Epithelial cell of umbilical artery (primary cell): Measurements from ENCODE around the gene PEDS1. TPM values are rescaled to one million over a fixed set of nuclear protein-coding genes. Genes with fewer than 3 reads are reported as not detected.

Source experiments
- total RNA-seq: library from RNA; depleted of rRNA; stranded (reverse); fragments of >200 nt; gene quantifications from 2 replicates; pipeline ENCODE4 v1.2.3, GENCODE V29; 2014

Gene PEDS1
- total RNA-seq, result 15.3 and 31.2 TPM in 2 replicates

DNA sequence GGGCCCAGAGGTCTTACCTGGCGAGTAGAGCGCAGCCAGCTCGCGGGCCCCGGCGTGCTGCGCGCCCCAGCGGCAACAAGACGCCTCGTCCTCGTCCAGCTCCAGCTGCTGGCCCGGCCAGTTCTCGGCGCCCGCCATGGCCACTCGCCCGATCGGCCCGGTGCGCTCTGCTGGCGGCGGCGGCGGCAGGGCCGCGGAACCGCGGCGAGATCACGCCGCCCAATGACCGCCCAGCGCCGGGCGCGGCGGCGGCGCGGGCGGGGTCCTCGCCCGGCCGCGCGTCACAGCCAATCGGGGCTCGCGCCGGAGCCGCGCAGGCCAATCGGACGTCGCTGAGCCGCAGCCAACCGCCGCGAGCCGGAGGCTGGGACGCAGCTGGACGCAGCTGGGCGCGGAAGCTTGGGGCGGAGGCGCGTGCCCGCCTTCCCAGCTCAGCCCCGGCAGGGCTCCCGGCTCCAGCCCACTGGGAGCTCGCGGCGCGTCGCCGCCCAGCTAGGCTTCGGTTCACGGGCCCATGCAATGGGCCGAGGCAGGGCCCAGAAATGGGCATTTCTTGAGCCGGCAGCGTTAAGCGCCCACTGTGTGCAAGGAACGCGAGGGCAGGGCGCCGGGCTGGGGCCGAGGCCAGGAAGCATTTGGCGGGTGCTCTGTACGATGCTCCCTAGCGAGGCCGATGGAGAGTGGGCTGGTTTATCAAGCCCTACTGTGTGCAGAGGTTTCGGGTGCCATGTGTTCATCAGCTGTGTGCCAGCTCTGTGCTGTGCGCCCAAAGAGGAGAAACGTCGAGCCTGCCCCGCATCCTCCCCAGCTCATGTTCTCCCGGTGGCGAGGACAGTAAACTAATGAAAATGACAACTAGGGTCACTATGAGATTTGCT, at the start of gene PEDS1:
Gene PEDS1 (minus strand): TSS at position 224 of the 878 bp plus-strand sequence. CDS start 86 bp downstream, at position 138.

DNA sequence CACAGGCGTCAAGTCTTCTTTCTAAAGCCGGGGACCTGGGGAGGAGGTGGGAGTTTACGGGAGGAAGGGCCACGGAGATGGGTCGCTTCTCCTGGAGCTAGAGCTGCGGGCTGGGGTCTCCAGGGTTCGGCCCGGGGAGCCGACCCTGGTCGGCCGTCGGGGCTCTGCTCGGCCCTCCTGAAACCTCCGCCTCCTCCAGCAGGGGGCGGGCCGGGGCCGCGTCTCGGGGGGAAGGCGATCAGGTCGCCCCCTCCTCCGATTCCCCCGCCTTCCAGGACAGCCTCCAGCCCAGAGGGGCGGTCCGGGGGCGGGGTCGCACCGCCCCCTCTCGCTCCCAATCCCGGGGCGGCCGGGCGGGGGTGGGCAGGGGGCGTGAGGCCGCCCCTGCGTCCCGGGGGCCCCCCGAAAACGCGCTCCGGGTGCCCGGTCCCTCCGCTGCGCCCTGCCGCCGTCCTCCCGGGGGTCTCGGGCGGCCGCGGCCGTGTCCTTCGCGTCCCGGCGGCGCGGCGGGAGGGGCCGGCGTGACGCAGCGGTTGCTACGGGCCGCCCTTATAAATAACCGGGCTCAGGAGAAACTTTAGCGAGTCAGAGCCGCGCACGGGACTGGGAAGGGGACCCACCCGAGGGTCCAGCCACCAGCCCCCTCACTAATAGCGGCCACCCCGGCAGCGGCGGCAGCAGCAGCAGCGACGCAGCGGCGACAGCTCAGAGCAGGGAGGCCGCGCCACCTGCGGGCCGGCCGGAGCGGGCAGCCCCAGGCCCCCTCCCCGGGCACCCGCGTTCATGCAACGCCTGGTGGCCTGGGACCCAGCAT, 36.9 kb upstream of the PEDS1 start, which contains the start of gene CEBPB:
Gene CEBPB (plus strand): TSS at position 580 of the 814 bp plus-strand sequence. CDS start 204 bp downstream, at position 784.

GRCh38 chr20:50112512-50113419, 40.8 kb downstream of the PEDS1 start, which contains the start of gene UBE2V1:
Gene UBE2V1, minus strand, starts transcription at chr20:50113150. Its CDS starts 22 bp downstream, at chr20:50113128.

Other genes with a start within 250 kb of the PEDS1 start
- 1.1 and 1.3 TPM in 2 replicates for gene SPATA2, start 238.2 kb downstream of the PEDS1 start, total RNA-seq
- gene RNF114, start 217.3 kb downstream of the PEDS1 start, total RNA-seq, result 101 and 107 TPM in 2 replicates
- 0.46 and 1.6 TPM in 2 replicates for gene SNAI1, start 170.7 kb downstream of the PEDS1 start, total RNA-seq
- 30.2 and 34.1 TPM in 2 replicates for gene UBE2V1, start 40.6 kb downstream of the PEDS1 start, total RNA-seq
- gene CEBPB, start 37.1 kb upstream of the PEDS1 start, total RNA-seq, result 7.1 and 29.0 TPM in 2 replicates